SK-N-SH (cell line): Measurements from ENCODE around the gene NEIL3. TPM values are rescaled to one million over a fixed set of nuclear protein-coding genes. Genes with fewer than 3 reads are reported as not detected.

Experiments
- CTCF ChIA-PET: fragments of 300-600, 350-600 bp; formaldehyde crosslinking; extraction: SDS; loops from one replicate; lab custom pipeline; 2021; lab: Yijun Ruan, JAX
- POLR2A ChIA-PET: fragments of 350-600 bp; sonication (Branson Sonifier 250); formaldehyde crosslinking; extraction: SDS; loops from one replicate; lab custom pipeline; 2020; ENCODE audit warnings: antibody characterized with exemption, inconsistent platforms; lab: Yijun Ruan, JAX
- DNase-seq: peaks from one replicate; pipeline ENCODE4 v3.0.0; 2012
- H2AFZ ChIP-seq: fragments of 200-600 bp; sonication (generic); 2 replicates; pipeline ENCODE4 v1.8.1; 2016; ENCODE audit warnings: antibody characterized with exemption, mild to moderate bottlenecking, low read depth
- H3F3A ChIP-seq: fragments of 200-600 bp; sonication (generic); replicated peaks from 2 replicates; pipeline ENCODE3; 2016; ENCODE audit warnings: antibody characterized with exemption, mild to moderate bottlenecking; ENCODE audit not compliant: insufficient read depth
- H3K27ac ChIP-seq, 2 experiments: fragments of 200-500 bp in 1 of 2; fragments of 200-600 bp in 1 of 2; sonication (Bioruptor generic) in 1 of 2; sonication (generic), shearing (Covaris generic) in 1 of 2; 2 replicates each; pipeline versions ENCODE4 v1.5.1 to v1.6.1; 2014 to 2016; ENCODE audit warnings: low read depth in 2 of 2, inconsistent platforms in 1 of 2, low read length in 1 of 2, mild to moderate bottlenecking in 1 of 2, mixed read lengths in 1 of 2
- H3K27me3 ChIP-seq: fragments of 200-600 bp; sonication (generic), shearing (Covaris generic); 2 replicates; pipeline ENCODE4 v1.6.1; 2016; ENCODE audit warnings: mixed run types; ENCODE audit not compliant: insufficient read depth
- H3K36me3 ChIP-seq, 2 experiments: fragments of 200-500 bp in 1 of 2; fragments of 200-600 bp in 1 of 2; sonication (Bioruptor generic) in 1 of 2; sonication (generic) in 1 of 2; replicated peaks in 1 of 2; 2 replicates each; pipeline versions ENCODE3 to v1.5.1; 2014 to 2016; ENCODE audit warnings: low read length in 1 of 2, mild to moderate bottlenecking in 1 of 2; ENCODE audit not compliant: insufficient read depth in 2 of 2, control insufficient read depth in 1 of 2
- H3K4me1 ChIP-seq, 2 experiments: fragments of 200-500 bp in 1 of 2; fragments of 200-600 bp in 1 of 2; sonication (Bioruptor generic) in 1 of 2; sonication (generic), shearing (Covaris generic) in 1 of 2; 2 replicates each; pipeline versions ENCODE4 v1.5.1 to v1.6.1; 2014 to 2016; ENCODE audit warnings: low read depth in 1 of 2, low read length in 1 of 2, mixed run types in 1 of 2; ENCODE audit not compliant: insufficient read depth in 2 of 2, control insufficient read depth in 1 of 2
- H3K4me2 ChIP-seq: fragments of 200-600 bp; sonication (generic), shearing (Covaris generic); 2 replicates; pipeline ENCODE4 v1.6.1; 2017; ENCODE audit warnings: mixed run types
- H3K4me3 ChIP-seq, 2 experiments: fragments of 200-500 bp in 1 of 2; fragments of 200-600 bp in 1 of 2; sonication (Bioruptor generic) in 1 of 2; sonication (generic), shearing (Covaris generic) in 1 of 2; 2 replicates each; pipeline versions ENCODE4 v1.5.1 to v1.8.1; 2014 to 2016; ENCODE audit warnings: low read depth in 2 of 2, inconsistent platforms in 1 of 2, low read length in 1 of 2, mild to moderate bottlenecking in 1 of 2, mixed read lengths in 1 of 2, moderate library complexity in 1 of 2
- H3K79me2 ChIP-seq: fragments of 200-600 bp; sonication (generic); 2 replicates; pipeline ENCODE4 v1.8.1; 2017; ENCODE audit warnings: mild to moderate bottlenecking; ENCODE audit not compliant: insufficient read depth
- H3K9ac ChIP-seq: fragments of 200-600 bp; sonication (generic); 2 replicates; pipeline ENCODE4 v1.6.1; 2017; ENCODE audit warnings: mixed run types
- H3K9me2 ChIP-seq: fragments of 200-600 bp; sonication (generic); 2 replicates; pipeline ENCODE4 v1.6.1; 2017; ENCODE audit warnings: mixed run types
- H3K9me3 ChIP-seq: fragments of 200-600 bp; sonication (generic); 2 replicates; pipeline ENCODE4 v1.6.1; 2017; ENCODE audit warnings: mixed run types, mild to moderate bottlenecking, moderate library complexity
- H4K20me1 ChIP-seq: fragments of 200-600 bp; sonication (generic); 2 replicates; pipeline ENCODE4 v1.6.1; 2017; ENCODE audit warnings: mild to moderate bottlenecking, mixed run types; ENCODE audit not compliant: insufficient read depth
- CHD2 ChIP-seq: fragments of 150-350 bp; IDR thresholded peaks from 2 replicates; pipeline ENCODE4 v1.6.1; 2018; ENCODE audit warnings: low read length; ENCODE audit not compliant: partially characterized antibody
- EP300 ChIP-seq, 2 experiments: IDR thresholded peaks; 2 replicates each; pipeline versions ENCODE4 v1.4.0 to v1.6.1; 2012; ENCODE audit warnings: borderline replicate concordance in 1 of 2, low read depth in 1 of 2, low read length in 1 of 2
- FOXM1 ChIP-seq: IDR thresholded peaks from 2 replicates; pipeline ENCODE4 v1.4.0; 2012; ENCODE audit warnings: low read depth, mild to moderate bottlenecking
- JUND ChIP-seq: IDR thresholded peaks from 2 replicates; pipeline ENCODE4 v1.4.0; 2012
- MAX ChIP-seq: IDR thresholded peaks from 2 replicates; pipeline ENCODE4 v1.4.0; 2012; ENCODE audit warnings: low read depth
- NRF1 ChIP-seq: IDR thresholded peaks from 2 replicates; pipeline ENCODE4 v1.6.1; 2012; ENCODE audit warnings: low read depth, mild to moderate bottlenecking, low read length
- PBX3 ChIP-seq: IDR thresholded peaks from 2 replicates; pipeline ENCODE4; 2012
- POLR2AphosphoS5 ChIP-seq: IDR thresholded peaks from 2 replicates; pipeline ENCODE4 v1.6.1; 2012; ENCODE audit warnings: low read depth, low read length
- RCOR1 ChIP-seq: fragments of 150-350 bp; IDR thresholded peaks from 2 replicates; pipeline ENCODE4 v1.6.1; 2017; ENCODE audit warnings: antibody characterized with exemption, low read length
- RXRA ChIP-seq: IDR thresholded peaks from 2 replicates; pipeline ENCODE4 v1.4.0; 2012; ENCODE audit warnings: low read depth, mild to moderate bottlenecking, borderline replicate concordance
- SIN3A ChIP-seq: IDR thresholded peaks from 2 replicates; pipeline ENCODE4 v1.6.1; 2012; ENCODE audit warnings: low read depth, mild to moderate bottlenecking, low read length, moderate library complexity, borderline replicate concordance
- TAF1 ChIP-seq: IDR thresholded peaks from 2 replicates; pipeline ENCODE4 v1.6.1; 2012; ENCODE audit warnings: low read depth, mild to moderate bottlenecking, low read length, moderate library complexity, borderline replicate concordance
- TCF12 ChIP-seq: IDR thresholded peaks from 2 replicates; pipeline ENCODE4 v1.4.0; 2012
- USF2 ChIP-seq: fragments of 150-350 bp; IDR thresholded peaks from 2 replicates; pipeline ENCODE4 v1.6.1; 2017; ENCODE audit warnings: antibody characterized with exemption, low read length, low read depth, borderline replicate concordance
- YY1 ChIP-seq: IDR thresholded peaks from 2 replicates; pipeline ENCODE4 v1.4.0; 2012; ENCODE audit warnings: low read depth, mild to moderate bottlenecking
- ZBTB33 ChIP-seq: IDR thresholded peaks from 2 replicates; pipeline ENCODE4 v1.4.0; 2012; ENCODE audit warnings: low read depth, borderline replicate concordance
- WGBS: methylation state at CpG from one replicate; pipeline ENCODE4 v1.1.6; 2017; ENCODE audit warnings: low lambda C conversion rate; 5-methylcytosine and 5-hydroxymethylcytosine counted together
- polyA plus RNA-seq, 3 experiments: library from polyadenylated mRNA; depleted of rRNA; stranded (reverse); fragments of >200 nt; gene quantifications; 2 replicates each; pipeline ENCODE4 v1.2.3, GENCODE V29; 2012
- TF ChIP-seq, protein P1 (sequence below): IDR thresholded peaks from 2 replicates; pipeline ENCODE4 v1.6.1; 2012; ENCODE audit warnings: mild to moderate bottlenecking, low read depth, low read length, moderate library complexity
- TF ChIP-seq, protein P2 (sequence below): fragments of 150-350 bp; IDR thresholded peaks from 2 replicates; pipeline ENCODE4 v1.6.1; 2016; ENCODE audit warnings: mild to moderate bottlenecking, low read depth, low read length

Gene NEIL3
- polyA plus RNA-seq, 1 of the 3 experiments (the other 2 are of a cell fraction): 3.6 TPM

DNA sequence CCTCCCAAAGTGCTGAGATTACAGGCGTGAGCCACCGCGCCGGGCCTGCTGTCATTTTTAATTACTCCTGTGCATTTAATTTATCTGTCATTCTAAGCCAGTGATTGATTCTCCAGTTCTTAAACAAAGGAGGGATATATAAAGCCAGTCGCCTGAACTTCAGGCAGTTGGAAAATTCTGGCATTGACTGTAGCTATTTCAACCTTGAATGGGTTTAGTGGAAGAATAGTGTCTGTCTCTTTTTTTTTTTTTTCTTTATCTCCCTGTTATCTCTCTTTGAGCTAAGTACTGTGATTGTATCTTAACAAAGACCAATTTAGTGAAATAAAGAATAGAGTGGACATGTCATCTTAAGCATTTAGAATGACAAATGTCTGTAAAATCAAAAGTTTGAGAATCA lies 11.0 kb downstream of the NEIL3 start:
- TF ChIP-seq POLR2AphosphoS5 (no peak), TAF1 (no peak), PBX3 (no peak), USF2 (no peak), FOXM1 (no peak), CHD2 (no peak), EP300 (IDR thresholded peaks at IDR 0.05; ENCODE audit: borderline replicate concordance in 1 of 2, low read depth in 1 of 2, low read length in 1 of 2) (no peak)
- Histone ChIP-seq H2AFZ (no peak overlapping the region), H3F3A (peaks cover 4% of the 10 kb centered on the region), H3K9ac (no peak overlapping the region), H3K4me3 (no peak overlapping the region), H3K27me3 (no peaks in the 10 kb centered on the region), H3K27ac (no peak overlapping the region), H3K9me3 (no peaks in the 10 kb centered on the region), H3K9me2 (no peaks in the 10 kb centered on the region), H3K4me2 (no peak overlapping the region), H3K36me3 (peaks cover 0 to 7% of the 10 kb centered on the region in 2 experiments), H3K79me2 (peaks cover 63% of the 10 kb centered on the region), H4K20me1 (no peaks in the 10 kb centered on the region), H3K4me1 (peaks cover 6 to 18% of the 10 kb centered on the region in 2 experiments; a peak in 2 of 4 replicates)
- POLR2A ChIA-PET: no interaction called here
- DNase-seq: no peak
- 96% methylated on average over 5 of the region's 5 CpGs for WGBS
- CTCF ChIA-PET: interaction anchor here (1.2 kb wide), 1 partner anchor 8 kb away, joined by 3 read pairs; no protein-coding TSS in a partner anchor

- ChIA-PET CTCF (interaction anchor here (1.0 to 2.3 kb wide), 5 partner anchors 9 to 72 kb away, joined by 3 to 8 read pairs (median 5); partner anchors contain the start of gene NEIL3), POLR2A (no interaction called here)
- no peak for DNase-seq
- Histone ChIP-seq H3K79me2 (peaks cover 64% of the 10 kb centered on the region), H3K9me3 (no peaks in the 10 kb centered on the region), H3F3A (no peaks in the 10 kb centered on the region), H3K9me2 (no peaks in the 10 kb centered on the region), H3K36me3 (peaks cover 2 to 15% of the 10 kb centered on the region in 2 experiments), H3K27ac (no peak overlapping the region), H3K4me1 (peaks cover under 1 to 18% of the 10 kb centered on the region in 2 experiments; a peak in 2 of 4 replicates), H4K20me1 (no peaks in the 10 kb centered on the region), H3K9ac (no peak overlapping the region), H3K27me3 (no peaks in the 10 kb centered on the region), H3K4me2 (no peak overlapping the region; the same call in 1 of the 2 replicates), H2AFZ (peak overlapping the region; percentile 49; the same call in 1 of the 2 replicates), H3K4me3 (no peak overlapping the region)
- WGBS: 85% methylated on average over 3 of the region's 3 CpGs
- TF ChIP-seq JUND (no peak), POLR2AphosphoS5 (no peak), SIN3A (no peak), NRF1 (no peak), YY1 (no peak), TCF12 (no peak), CHD2 (no peak), MAX (no peak), RXRA (no peak), RCOR1 (no peak), ZBTB33 (no peak)
- TF ChIP-seq, protein P1, sequence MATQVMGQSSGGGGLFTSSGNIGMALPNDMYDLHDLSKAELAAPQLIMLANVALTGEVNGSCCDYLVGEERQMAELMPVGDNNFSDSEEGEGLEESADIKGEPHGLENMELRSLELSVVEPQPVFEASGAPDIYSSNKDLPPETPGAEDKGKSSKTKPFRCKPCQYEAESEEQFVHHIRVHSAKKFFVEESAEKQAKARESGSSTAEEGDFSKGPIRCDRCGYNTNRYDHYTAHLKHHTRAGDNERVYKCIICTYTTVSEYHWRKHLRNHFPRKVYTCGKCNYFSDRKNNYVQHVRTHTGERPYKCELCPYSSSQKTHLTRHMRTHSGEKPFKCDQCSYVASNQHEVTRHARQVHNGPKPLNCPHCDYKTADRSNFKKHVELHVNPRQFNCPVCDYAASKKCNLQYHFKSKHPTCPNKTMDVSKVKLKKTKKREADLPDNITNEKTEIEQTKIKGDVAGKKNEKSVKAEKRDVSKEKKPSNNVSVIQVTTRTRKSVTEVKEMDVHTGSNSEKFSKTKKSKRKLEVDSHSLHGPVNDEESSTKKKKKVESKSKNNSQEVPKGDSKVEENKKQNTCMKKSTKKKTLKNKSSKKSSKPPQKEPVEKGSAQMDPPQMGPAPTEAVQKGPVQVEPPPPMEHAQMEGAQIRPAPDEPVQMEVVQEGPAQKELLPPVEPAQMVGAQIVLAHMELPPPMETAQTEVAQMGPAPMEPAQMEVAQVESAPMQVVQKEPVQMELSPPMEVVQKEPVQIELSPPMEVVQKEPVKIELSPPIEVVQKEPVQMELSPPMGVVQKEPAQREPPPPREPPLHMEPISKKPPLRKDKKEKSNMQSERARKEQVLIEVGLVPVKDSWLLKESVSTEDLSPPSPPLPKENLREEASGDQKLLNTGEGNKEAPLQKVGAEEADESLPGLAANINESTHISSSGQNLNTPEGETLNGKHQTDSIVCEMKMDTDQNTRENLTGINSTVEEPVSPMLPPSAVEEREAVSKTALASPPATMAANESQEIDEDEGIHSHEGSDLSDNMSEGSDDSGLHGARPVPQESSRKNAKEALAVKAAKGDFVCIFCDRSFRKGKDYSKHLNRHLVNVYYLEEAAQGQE: no peak
- TF ChIP-seq, protein P2, sequence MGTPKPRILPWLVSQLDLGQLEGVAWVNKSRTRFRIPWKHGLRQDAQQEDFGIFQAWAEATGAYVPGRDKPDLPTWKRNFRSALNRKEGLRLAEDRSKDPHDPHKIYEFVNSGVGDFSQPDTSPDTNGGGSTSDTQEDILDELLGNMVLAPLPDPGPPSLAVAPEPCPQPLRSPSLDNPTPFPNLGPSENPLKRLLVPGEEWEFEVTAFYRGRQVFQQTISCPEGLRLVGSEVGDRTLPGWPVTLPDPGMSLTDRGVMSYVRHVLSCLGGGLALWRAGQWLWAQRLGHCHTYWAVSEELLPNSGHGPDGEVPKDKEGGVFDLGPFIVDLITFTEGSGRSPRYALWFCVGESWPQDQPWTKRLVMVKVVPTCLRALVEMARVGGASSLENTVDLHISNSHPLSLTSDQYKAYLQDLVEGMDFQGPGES: no peak
Measured at GRCh38 chr4:177321647-177322046, 12.0 kb downstream of the NEIL3 start.
